Measurements from ENCODE around the gene TMEM132E. TPM values are rescaled to one million over a fixed set of nuclear protein-coding genes. Genes with fewer than 3 reads are reported as not detected.
"Not testable (repeated sequence)": the region's sequence is repeated elsewhere in the genome, so short reads cannot be mapped to it uniquely, and the experiment has no call there.

Gene TMEM132E
- total RNA-seq, 1 donor from 2014 or later = 0.80 TPM

DNA sequence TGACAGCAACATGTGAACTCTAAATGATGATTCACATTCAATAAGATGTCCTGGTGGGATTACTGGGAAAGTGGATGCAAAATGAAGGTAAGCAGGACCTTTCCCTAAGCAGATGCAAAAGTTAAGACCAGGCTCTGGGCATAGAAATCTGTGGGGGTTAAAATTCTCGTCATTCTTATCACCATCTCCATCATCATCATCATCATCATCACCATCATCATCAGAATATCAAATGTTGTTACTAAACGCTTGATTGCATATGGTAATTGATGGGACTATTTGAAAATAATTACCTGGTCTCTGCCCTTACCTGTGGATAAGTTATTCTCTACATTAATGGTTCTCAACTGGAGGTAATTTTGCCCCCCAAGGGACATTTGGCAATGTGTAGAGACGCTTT lies 41.9 kb upstream of the TMEM132E start:
- Mint-ChIP-seq H3K4me1 (no peaks in the 10 kb centered on the region), H3K4me3 (no peak overlapping the region), H3K36me3 (no peaks in the 10 kb centered on the region), H3K27me3 (ENCODE audit: low read depth) (peaks cover 80% of the 10 kb centered on the region), H3K27ac (no peak overlapping the region), H3K9me3 (no peaks in the 10 kb centered on the region)
- no peak for DNase-seq (ENCODE audit: low spot score in 2 of 2, unreplicated experiment in 2 of 2)
- TF ChIP-seq, protein P1, sequence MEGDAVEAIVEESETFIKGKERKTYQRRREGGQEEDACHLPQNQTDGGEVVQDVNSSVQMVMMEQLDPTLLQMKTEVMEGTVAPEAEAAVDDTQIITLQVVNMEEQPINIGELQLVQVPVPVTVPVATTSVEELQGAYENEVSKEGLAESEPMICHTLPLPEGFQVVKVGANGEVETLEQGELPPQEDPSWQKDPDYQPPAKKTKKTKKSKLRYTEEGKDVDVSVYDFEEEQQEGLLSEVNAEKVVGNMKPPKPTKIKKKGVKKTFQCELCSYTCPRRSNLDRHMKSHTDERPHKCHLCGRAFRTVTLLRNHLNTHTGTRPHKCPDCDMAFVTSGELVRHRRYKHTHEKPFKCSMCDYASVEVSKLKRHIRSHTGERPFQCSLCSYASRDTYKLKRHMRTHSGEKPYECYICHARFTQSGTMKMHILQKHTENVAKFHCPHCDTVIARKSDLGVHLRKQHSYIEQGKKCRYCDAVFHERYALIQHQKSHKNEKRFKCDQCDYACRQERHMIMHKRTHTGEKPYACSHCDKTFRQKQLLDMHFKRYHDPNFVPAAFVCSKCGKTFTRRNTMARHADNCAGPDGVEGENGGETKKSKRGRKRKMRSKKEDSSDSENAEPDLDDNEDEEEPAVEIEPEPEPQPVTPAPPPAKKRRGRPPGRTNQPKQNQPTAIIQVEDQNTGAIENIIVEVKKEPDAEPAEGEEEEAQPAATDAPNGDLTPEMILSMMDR (IDR thresholded peaks at IDR 0.05; ENCODE audit: unreplicated experiment) = no peak

DNA sequence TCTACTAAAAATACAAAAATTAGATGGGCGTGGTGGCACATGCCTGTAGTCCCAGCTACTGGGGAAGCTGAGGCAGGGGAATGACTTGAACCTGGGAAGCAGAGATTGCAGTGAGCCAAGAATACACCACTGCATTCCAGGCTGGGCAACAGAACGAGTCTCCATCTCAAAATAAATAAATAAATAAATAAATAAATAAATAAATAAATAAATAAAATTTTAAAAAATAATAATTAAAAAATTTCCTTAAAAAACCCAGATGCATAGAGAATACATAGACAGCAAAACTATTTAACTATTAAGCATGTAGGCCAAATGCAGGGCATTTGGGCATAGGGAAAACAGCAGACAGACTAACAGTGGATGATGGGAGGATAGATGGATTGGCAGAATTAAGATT lies 40.8 kb upstream of the TMEM132E start:
- H3K4me1 Mint-ChIP-seq; H3K9me3 Mint-ChIP-seq; DNase-seq (ENCODE audit: low spot score in 2 of 2, unreplicated experiment in 2 of 2); H3K36me3 Mint-ChIP-seq; H3K27ac Mint-ChIP-seq; H3K4me3 Mint-ChIP-seq: not testable (repeated sequence)
- peaks cover 82% of the 10 kb centered on the region for H3K27me3 Mint-ChIP-seq (ENCODE audit: low read depth)

DNA sequence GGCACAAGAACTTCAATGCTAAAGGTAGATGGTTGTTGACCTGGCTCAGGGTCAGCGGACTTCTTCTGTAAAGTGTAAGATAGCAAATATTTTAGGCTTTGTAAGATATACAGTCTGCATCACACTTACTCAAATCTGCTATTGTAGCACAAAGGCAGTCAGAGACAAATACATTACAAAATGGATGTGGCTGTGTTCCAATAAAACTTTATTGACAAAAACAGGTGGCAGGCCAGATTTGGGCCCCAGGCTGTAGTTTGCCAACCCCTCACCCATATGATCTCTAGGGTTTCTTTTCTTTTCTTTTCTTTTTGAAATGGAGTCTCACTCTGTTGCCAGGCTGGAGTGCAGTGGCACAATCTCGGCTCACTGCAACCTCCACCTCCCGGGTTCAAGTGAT lies 39.5 kb upstream of the TMEM132E start:
- TF ChIP-seq, protein P1 (IDR thresholded peaks at IDR 0.05; ENCODE audit: unreplicated experiment) = no peak
- H3K27ac Mint-ChIP-seq = no peak overlapping the region

DNA sequence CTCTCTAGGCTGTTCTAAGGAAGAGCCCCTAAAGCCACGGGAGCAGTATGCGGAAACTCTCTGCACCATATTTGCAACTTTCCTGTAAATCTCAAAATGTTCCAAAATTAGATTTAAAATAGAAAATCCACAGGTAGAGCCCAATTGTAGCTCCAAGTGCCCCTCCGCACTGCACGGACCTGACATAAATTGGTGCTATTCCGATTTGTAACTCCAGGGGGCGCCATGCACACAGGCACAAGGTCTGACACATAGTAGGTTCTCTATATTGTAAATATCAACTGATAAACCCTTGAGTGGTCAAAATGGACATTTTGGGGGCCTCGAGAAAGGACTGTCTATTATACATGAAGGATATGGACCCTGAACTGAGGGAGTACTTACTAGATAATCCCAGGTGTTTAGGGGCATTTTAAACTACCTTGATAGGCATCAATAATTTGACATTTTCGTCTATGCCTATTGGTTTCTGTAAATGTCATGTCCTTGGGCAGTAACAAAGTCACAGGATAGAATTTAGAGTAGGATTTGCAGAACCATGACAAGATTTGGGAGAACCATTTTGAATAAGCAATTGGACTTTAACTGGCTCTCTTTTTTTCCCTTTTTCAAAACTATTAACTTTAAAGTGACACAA lies 36.6 kb upstream of the TMEM132E start:
- Mint-ChIP-seq H3K27me3 (ENCODE audit: low read depth) (peaks cover 86% of the 10 kb centered on the region), H3K9me3 (no peaks in the 10 kb centered on the region), H3K4me1 (no peaks in the 10 kb centered on the region), H3K36me3 (no peaks in the 10 kb centered on the region), H3K4me3 (no peak overlapping the region), H3K27ac (no peak overlapping the region)
- peak in 1 of 2 experiments; percentile 51 for DNase-seq (ENCODE audit: low spot score in 2 of 2, unreplicated experiment in 2 of 2)
- TF ChIP-seq, protein P1 (IDR thresholded peaks at IDR 0.05; ENCODE audit: unreplicated experiment) = peak; percentile 97

More for the DNA sequence above, 39.5 kb upstream of the TMEM132E start:
- no peaks in the 10 kb centered on the region for H3K4me1 Mint-ChIP-seq
- no peak for DNase-seq (ENCODE audit: low spot score in 2 of 2, unreplicated experiment in 2 of 2)
- H3K9me3 Mint-ChIP-seq = no peaks in the 10 kb centered on the region
- H3K27me3 Mint-ChIP-seq (ENCODE audit: low read depth) = peaks cover 84% of the 10 kb centered on the region
- no peaks in the 10 kb centered on the region for H3K36me3 Mint-ChIP-seq
- H3K4me3 Mint-ChIP-seq = no peak overlapping the region

DNA sequence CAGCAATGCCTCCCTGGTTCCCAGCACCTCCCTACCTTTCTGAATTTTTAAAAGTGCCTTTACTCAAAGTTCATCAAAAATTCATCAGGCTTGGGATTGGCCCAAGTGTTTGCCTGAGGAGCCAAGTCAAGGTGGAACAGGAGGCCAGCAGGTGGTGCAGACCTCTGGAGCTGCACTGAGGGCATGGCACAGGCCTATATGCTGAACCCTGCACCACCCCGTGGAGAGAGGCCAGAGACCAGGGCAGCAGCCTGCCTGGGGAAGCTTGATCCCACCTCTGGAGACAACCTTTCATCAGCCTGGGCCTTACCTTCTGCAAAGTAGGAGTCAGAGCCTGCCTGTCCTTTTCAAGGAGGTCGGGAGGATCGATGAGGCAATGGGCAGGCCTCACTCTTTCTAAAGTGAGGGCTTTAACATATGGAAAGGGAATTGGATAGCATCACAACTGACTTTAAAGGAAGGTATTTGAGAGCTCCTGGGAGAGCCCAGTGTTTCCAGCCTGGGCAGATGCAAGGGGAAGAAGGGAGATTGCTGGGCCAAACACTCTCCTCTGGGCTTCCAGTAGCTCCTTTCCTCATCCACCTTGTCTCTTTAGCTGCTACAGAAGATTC lies 31.8 kb upstream of the TMEM132E start:
- no peaks in the 10 kb centered on the region for H3K4me1 Mint-ChIP-seq
- H3K27me3 Mint-ChIP-seq (ENCODE audit: low read depth) = peaks cover 95% of the 10 kb centered on the region
- no peak for DNase-seq (ENCODE audit: low spot score in 2 of 2, unreplicated experiment in 2 of 2)
- no peaks in the 10 kb centered on the region for H3K36me3 Mint-ChIP-seq
- no peak overlapping the region for H3K27ac Mint-ChIP-seq
- TF ChIP-seq, protein P1 (IDR thresholded peaks at IDR 0.05; ENCODE audit: unreplicated experiment) = no peak
- H3K9me3 Mint-ChIP-seq = no peaks in the 10 kb centered on the region
- H3K4me3 Mint-ChIP-seq = no peak overlapping the region

DNA sequence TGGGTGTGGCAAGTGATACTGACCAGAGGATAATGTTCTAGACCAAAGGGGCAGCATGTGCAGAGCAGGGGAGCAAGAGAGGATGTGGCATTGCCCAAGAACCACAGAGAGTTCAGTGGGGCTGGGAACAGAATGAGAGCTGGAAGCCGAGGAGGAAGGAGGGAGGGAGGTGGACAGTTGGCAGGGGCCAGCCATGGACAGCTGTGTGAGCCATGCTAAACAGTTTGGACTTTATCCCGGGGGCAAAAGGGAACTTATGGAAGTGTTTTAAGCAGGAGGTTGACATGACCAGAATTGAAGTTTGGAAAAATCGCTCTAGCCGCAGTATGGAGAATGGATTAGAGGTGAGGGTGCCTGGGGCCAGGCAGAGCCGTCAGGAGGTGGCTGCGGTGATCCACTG lies 29.4 kb upstream of the TMEM132E start:
- TF ChIP-seq, protein P1 (IDR thresholded peaks at IDR 0.05; ENCODE audit: unreplicated experiment) = no peak
- no peaks in the 10 kb centered on the region for H3K36me3 Mint-ChIP-seq
- H3K27ac Mint-ChIP-seq = no peak overlapping the region
- no peak for DNase-seq (ENCODE audit: low spot score in 2 of 2, unreplicated experiment in 2 of 2)
- H3K9me3 Mint-ChIP-seq = no peaks in the 10 kb centered on the region
- H3K4me1 Mint-ChIP-seq = no peaks in the 10 kb centered on the region
- peaks cover 88% of the 10 kb centered on the region for H3K27me3 Mint-ChIP-seq (ENCODE audit: low read depth)
- H3K4me3 Mint-ChIP-seq = no peak overlapping the region
